ENCODE data around the gene CNTFR. TPM values are rescaled to one million over a fixed set of nuclear protein-coding genes. Genes with fewer than 3 reads are reported as not detected.

The CNTFR gene
- total RNA-seq, 1 donor from 2014 or later: 8.6 TPM

DNA sequence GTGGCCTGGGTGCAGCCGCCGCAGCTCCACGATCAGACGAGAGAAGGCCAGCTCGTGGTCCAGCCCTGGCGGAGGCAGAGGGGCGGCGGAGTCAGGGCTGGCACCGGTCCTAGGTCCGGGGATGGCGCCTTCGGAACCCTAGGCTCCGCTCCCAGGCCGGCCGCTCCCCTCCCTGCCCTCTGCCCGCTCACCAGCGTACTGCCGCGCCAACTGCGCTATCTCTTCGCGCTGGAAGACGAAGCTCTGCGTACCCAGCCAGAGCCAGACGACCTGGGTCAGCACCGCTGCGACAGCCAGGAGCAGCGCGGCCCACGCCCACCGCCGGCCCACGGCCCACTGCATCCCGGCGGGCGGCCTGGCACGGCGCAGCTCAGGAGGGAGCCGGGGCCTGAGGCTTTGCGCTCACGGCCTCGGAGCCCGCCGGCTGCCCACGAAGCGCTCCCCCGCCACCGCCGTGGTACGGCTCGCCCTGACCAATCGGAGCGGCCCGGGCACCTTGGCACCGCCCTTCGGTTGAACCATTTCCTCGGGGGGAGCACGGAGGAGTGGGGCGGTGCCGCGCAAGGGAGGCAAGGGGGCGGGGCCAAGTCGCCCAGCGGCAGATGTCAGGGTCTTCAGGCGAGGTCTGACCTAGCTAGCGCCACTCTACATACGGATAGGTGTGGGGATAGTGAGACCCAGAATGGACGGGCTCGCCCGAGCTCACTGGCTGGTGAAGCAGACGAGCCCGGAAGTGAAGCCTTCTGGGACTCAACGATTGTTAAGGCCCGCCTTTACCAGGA lies 48.0 kb upstream of the CNTFR start, which contains the start of gene SIGMAR1:
SIGMAR1 (minus strand) TSS at position 432 of the 782 bp plus-strand sequence; CDS start at position 342, 90 bp downstream.
- peaks cover 21% of the 10 kb centered on the region for H3K4me1 ChIP-seq
- peaks cover 15% of the 10 kb centered on the region for H3K79me2 ChIP-seq (ENCODE audit: low read depth)
- no peak for TF ChIP-seq EZH2 (IDR thresholded peaks at IDR 0.05)
- TF ChIP-seq EZH2phosphoT487 (IDR thresholded peaks at IDR 0.05): no peak
- TF ChIP-seq, protein P1, sequence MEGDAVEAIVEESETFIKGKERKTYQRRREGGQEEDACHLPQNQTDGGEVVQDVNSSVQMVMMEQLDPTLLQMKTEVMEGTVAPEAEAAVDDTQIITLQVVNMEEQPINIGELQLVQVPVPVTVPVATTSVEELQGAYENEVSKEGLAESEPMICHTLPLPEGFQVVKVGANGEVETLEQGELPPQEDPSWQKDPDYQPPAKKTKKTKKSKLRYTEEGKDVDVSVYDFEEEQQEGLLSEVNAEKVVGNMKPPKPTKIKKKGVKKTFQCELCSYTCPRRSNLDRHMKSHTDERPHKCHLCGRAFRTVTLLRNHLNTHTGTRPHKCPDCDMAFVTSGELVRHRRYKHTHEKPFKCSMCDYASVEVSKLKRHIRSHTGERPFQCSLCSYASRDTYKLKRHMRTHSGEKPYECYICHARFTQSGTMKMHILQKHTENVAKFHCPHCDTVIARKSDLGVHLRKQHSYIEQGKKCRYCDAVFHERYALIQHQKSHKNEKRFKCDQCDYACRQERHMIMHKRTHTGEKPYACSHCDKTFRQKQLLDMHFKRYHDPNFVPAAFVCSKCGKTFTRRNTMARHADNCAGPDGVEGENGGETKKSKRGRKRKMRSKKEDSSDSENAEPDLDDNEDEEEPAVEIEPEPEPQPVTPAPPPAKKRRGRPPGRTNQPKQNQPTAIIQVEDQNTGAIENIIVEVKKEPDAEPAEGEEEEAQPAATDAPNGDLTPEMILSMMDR (IDR thresholded peaks at IDR 0.05): peak; percentile 5
- peak within 1 kb of the TSS; percentile 4 for H3K9ac ChIP-seq
- no peak within 1 kb of the TSS for H3K27ac ChIP-seq
- H3K4me3 ChIP-seq: peak within 1 kb of the TSS; percentile 55
- H3K27me3 ChIP-seq: peaks cover 5% of the 10 kb centered on the region
- H3K9me3 ChIP-seq (ENCODE audit: low read depth): no peaks in the 10 kb centered on the region
- peak; percentile 96 for DNase-seq (ENCODE audit: low spot score)
- Mint-ChIP-seq H3K4me3 (peak within 1 kb of the TSS; percentile 91), H3K9me3 (no peaks in the 10 kb centered on the region), H3K27ac (peak within 1 kb of the TSS; percentile 24), H3K36me3 (peaks cover 2% of the 10 kb centered on the region), H3K27me3 (ENCODE audit: insufficient read depth, low read depth) (peaks cover 8% of the 10 kb centered on the region), H3K4me1 (peaks cover 24% of the 10 kb centered on the region)
- H4K20me1 ChIP-seq (ENCODE audit: low read depth): peaks cover 17% of the 10 kb centered on the region
- peaks cover 34% of the 10 kb centered on the region for H3F3A ChIP-seq (ENCODE audit: low read depth)
- H3K4me2 ChIP-seq: peak within 1 kb of the TSS; percentile 83
- no peaks in the 10 kb centered on the region for H3K36me3 ChIP-seq
- H2AFZ ChIP-seq (replicated peaks): peak within 1 kb of the TSS; percentile 80

DNA sequence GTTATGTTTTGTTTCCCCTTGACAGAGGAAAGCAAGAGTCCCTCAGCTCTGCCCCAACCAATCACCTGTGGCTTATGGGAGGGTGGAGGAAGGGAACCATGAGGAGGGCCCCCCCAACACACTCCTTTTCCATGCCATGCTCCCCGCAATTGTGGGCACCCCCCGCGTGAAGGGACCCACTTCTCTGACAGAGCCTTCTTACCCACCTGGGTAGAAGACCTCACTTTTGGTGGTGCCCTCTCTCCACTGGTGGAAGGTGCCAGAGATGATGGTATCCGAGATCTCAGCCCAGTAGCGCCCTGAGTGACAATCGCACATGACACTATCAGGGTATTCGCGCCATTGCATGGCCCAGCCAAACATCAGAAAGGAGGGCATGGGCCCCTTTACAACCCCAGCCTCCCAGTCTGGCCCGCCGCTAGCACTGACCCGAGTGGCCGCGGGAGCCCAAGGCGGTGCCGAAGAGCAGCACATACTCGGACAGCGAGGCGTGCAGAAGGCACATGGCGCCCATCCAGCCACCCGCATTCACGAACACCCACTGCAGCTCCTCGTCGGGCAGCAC lies 47.3 kb upstream of the CNTFR start:
- no peak overlapping the region for H3K27ac ChIP-seq
- H2AFZ ChIP-seq (replicated peaks): peak overlapping the region; percentile 80
- H3K27me3 ChIP-seq: peaks cover 11% of the 10 kb centered on the region
- Mint-ChIP-seq H3K27me3 (ENCODE audit: insufficient read depth, low read depth) (peaks cover 11% of the 10 kb centered on the region), H3K36me3 (peaks cover 2% of the 10 kb centered on the region), H3K4me3 (peak overlapping the region; percentile 91), H3K27ac (peak overlapping the region; percentile 24), H3K9me3 (no peaks in the 10 kb centered on the region), H3K4me1 (peaks cover 24% of the 10 kb centered on the region)
- H3K4me2 ChIP-seq: peak overlapping the region; percentile 83
- H3K79me2 ChIP-seq (ENCODE audit: low read depth): peaks cover 15% of the 10 kb centered on the region
- peak overlapping the region; percentile 4 for H3K9ac ChIP-seq
- peaks cover 21% of the 10 kb centered on the region for H3K4me1 ChIP-seq
- H3K9me3 ChIP-seq (ENCODE audit: low read depth): no peaks in the 10 kb centered on the region
- H3K4me3 ChIP-seq: peak overlapping the region; percentile 55
- no peak for DNase-seq (ENCODE audit: low spot score)
- peaks cover 34% of the 10 kb centered on the region for H3F3A ChIP-seq (ENCODE audit: low read depth)
- no peaks in the 10 kb centered on the region for H3K36me3 ChIP-seq
- H4K20me1 ChIP-seq (ENCODE audit: low read depth): peaks cover 17% of the 10 kb centered on the region
- TF ChIP-seq, protein P1 (IDR thresholded peaks at IDR 0.05): no peak
- no peak for TF ChIP-seq EZH2 (IDR thresholded peaks at IDR 0.05)
- no peak for TF ChIP-seq EZH2phosphoT487 (IDR thresholded peaks at IDR 0.05)

DNA sequence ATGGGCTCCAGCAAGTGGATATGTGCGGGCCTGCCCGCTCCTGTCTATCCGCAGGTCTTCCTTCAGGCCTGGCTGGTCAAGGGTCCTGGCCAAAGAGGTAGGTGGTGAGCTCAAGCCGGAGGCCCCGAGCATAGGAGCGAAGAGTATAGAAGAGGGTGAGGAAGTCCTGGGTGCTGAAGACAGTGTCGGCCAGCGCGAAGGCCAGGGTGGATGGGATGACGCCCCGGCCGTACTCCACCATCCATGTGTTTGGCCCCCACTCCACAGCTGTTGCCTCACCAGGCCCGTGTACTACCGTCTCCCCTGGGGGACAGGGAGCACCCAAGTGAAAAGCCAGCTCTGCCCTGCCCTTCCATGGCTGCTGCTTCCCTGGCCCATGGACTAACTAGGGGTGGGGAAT lies 46.0 kb upstream of the CNTFR start:
- H3K4me1 Mint-ChIP-seq: peaks cover 24% of the 10 kb centered on the region
- Histone ChIP-seq H4K20me1 (ENCODE audit: low read depth) (peaks cover 17% of the 10 kb centered on the region), H3K4me3 (no peak overlapping the region), H3K79me2 (ENCODE audit: low read depth) (peaks cover 15% of the 10 kb centered on the region), H3K36me3 (no peaks in the 10 kb centered on the region), H3K9me3 (ENCODE audit: low read depth) (no peaks in the 10 kb centered on the region), H3K9ac (no peak overlapping the region), H3K27ac (no peak overlapping the region), H3F3A (ENCODE audit: low read depth) (peaks cover 34% of the 10 kb centered on the region), H3K4me2 (no peak overlapping the region), H2AFZ (replicated peaks) (no peak overlapping the region), H3K4me1 (peaks cover 25% of the 10 kb centered on the region), H3K27me3 (peaks cover 24% of the 10 kb centered on the region)
- no peak overlapping the region for H3K27ac Mint-ChIP-seq
- H3K9me3 Mint-ChIP-seq: peaks cover under 1% of the 10 kb centered on the region
- peaks cover 2% of the 10 kb centered on the region for H3K36me3 Mint-ChIP-seq
- peaks cover 10% of the 10 kb centered on the region for H3K27me3 Mint-ChIP-seq (ENCODE audit: insufficient read depth, low read depth)
- TF ChIP-seq EZH2 (IDR thresholded peaks at IDR 0.05) (no peak), EZH2phosphoT487 (IDR thresholded peaks at IDR 0.05) (no peak)
- TF ChIP-seq, protein P1 (IDR thresholded peaks at IDR 0.05): no peak
- no peak for DNase-seq (ENCODE audit: low spot score)
- H3K4me3 Mint-ChIP-seq: peak overlapping the region; percentile 74

All from neural progenitor cell (in vitro differentiated cells).